ENCODE data around the gene FOXP1.

DNA sequence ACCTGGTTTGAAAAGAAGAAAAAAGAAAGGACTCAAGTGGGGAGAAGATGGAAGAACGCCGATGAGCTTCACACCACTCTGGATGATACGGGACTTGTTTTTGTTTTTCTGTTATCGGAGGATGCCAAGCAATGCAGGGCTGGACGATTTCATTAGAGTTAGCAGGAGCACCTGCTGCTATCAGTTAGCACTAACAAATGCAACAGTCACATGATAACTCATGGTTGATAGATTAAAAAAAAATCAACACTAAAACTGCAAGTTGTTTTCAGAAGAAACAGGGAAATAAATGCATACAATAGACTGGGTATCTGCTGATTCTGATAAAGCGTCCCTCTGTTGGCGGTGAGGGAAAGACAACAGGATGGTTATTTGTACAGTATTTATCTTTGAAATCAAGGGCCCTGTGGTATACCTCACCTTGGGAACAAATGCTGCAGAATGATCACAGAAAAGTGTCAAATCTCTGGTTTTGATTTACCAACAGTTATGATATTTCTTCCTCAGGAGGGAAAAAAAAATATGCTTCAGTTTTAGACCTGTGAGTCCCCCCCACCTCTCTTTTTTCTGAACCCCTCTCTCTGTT is 575.1 kb downstream of the FOXP1 start:
- no peak for TF ChIP-seq FOXJ2 (tag; IDR thresholded peaks at IDR 0.05)
- TF ChIP-seq TAF1 (IDR thresholded peaks at IDR 0.05; ENCODE audit: control insufficient read depth, extremely low read depth, insufficient read depth, low read length, severe bottlenecking): no peak
- TF ChIP-seq XRCC3 (IDR thresholded peaks at IDR 0.05): no peak
- TF ChIP-seq, protein P1, sequence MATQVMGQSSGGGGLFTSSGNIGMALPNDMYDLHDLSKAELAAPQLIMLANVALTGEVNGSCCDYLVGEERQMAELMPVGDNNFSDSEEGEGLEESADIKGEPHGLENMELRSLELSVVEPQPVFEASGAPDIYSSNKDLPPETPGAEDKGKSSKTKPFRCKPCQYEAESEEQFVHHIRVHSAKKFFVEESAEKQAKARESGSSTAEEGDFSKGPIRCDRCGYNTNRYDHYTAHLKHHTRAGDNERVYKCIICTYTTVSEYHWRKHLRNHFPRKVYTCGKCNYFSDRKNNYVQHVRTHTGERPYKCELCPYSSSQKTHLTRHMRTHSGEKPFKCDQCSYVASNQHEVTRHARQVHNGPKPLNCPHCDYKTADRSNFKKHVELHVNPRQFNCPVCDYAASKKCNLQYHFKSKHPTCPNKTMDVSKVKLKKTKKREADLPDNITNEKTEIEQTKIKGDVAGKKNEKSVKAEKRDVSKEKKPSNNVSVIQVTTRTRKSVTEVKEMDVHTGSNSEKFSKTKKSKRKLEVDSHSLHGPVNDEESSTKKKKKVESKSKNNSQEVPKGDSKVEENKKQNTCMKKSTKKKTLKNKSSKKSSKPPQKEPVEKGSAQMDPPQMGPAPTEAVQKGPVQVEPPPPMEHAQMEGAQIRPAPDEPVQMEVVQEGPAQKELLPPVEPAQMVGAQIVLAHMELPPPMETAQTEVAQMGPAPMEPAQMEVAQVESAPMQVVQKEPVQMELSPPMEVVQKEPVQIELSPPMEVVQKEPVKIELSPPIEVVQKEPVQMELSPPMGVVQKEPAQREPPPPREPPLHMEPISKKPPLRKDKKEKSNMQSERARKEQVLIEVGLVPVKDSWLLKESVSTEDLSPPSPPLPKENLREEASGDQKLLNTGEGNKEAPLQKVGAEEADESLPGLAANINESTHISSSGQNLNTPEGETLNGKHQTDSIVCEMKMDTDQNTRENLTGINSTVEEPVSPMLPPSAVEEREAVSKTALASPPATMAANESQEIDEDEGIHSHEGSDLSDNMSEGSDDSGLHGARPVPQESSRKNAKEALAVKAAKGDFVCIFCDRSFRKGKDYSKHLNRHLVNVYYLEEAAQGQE (IDR thresholded peaks at IDR 0.05; ENCODE audit: borderline replicate concordance): no peak
- TF ChIP-seq, protein P1 (CRISPR knock-in tag; IDR thresholded peaks at IDR 0.05; ENCODE audit: low read depth): no peak
- TF ChIP-seq, protein P2, sequence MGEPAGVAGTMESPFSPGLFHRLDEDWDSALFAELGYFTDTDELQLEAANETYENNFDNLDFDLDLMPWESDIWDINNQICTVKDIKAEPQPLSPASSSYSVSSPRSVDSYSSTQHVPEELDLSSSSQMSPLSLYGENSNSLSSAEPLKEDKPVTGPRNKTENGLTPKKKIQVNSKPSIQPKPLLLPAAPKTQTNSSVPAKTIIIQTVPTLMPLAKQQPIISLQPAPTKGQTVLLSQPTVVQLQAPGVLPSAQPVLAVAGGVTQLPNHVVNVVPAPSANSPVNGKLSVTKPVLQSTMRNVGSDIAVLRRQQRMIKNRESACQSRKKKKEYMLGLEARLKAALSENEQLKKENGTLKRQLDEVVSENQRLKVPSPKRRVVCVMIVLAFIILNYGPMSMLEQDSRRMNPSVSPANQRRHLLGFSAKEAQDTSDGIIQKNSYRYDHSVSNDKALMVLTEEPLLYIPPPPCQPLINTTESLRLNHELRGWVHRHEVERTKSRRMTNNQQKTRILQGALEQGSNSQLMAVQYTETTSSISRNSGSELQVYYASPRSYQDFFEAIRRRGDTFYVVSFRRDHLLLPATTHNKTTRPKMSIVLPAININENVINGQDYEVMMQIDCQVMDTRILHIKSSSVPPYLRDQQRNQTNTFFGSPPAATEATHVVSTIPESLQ (CRISPR knock-in tag; IDR thresholded peaks at IDR 0.05): no peak
- no peak for TF ChIP-seq GTF2E2 (tag; IDR thresholded peaks at IDR 0.05)
- no peak for TF ChIP-seq POLR2A (conservative IDR thresholded peaks at IDR 0.05)
- TF ChIP-seq, protein P3, sequence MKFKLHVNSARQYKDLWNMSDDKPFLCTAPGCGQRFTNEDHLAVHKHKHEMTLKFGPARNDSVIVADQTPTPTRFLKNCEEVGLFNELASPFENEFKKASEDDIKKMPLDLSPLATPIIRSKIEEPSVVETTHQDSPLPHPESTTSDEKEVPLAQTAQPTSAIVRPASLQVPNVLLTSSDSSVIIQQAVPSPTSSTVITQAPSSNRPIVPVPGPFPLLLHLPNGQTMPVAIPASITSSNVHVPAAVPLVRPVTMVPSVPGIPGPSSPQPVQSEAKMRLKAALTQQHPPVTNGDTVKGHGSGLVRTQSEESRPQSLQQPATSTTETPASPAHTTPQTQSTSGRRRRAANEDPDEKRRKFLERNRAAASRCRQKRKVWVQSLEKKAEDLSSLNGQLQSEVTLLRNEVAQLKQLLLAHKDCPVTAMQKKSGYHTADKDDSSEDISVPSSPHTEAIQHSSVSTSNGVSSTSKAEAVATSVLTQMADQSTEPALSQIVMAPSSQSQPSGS (CRISPR knock-in tag; IDR thresholded peaks at IDR 0.05): no peak
- TF ChIP-seq BCOR (IDR thresholded peaks at IDR 0.05): no peak
- no peak for TF ChIP-seq EP300 (IDR thresholded peaks at IDR 0.05; ENCODE audit: low read length)
- TF ChIP-seq SMAD1 (IDR thresholded peaks at IDR 0.05; ENCODE audit: low read depth, low read length, partially characterized antibody): no peak
- TF ChIP-seq NFIC (IDR thresholded peaks at IDR 0.05): no peak
- TF ChIP-seq ARID1B (IDR thresholded peaks at IDR 0.05): no peak
